HG03135 (cell line): ENCODE data around the gene KRT15.

Source experiments
- ATAC-seq: cut with Tn5 transposase; IDR thresholded peaks from one replicate; pipeline ENCODE4 v1.9.1; 2021; ENCODE audit warnings: mild to moderate bottlenecking, moderate library complexity; ENCODE audit not compliant: unreplicated experiment

Gene KRT15

GRCh38 chr17:41518789-41519449 is at the start of gene KRT15:
Gene KRT15, minus strand, starts transcription at chr17:41518890. Its CDS starts 63 bp downstream, at chr17:41518827.
- ATAC-seq = no peak

GRCh38 chr17:41567317-41567716 is 48.6 kb upstream of the KRT15 start:
- no peak for ATAC-seq

GRCh38 chr17:41565338-41565737 is 46.6 kb upstream of the KRT15 start:
- no peak for ATAC-seq

GRCh38 chr17:41563607-41564170 is 45.0 kb upstream of the KRT15 start:
- ATAC-seq = no peak

- no peak for ATAC-seq
Measured at GRCh38 chr17:41561554-41561953, 42.9 kb upstream of the KRT15 start.

- ATAC-seq = no peak
Measured at GRCh38 chr17:41559548-41559947, 40.9 kb upstream of the KRT15 start.

- no peak for ATAC-seq
Measured at GRCh38 chr17:41556931-41557330, 38.2 kb upstream of the KRT15 start.

GRCh38 chr17:41556306-41556705 is 37.6 kb upstream of the KRT15 start:
- no peak for ATAC-seq

GRCh38 chr17:41555105-41555887 is 36.6 kb upstream of the KRT15 start:
- ATAC-seq = no peak

GRCh38 chr17:41553987-41554680 is 35.4 kb upstream of the KRT15 start:
- no peak for ATAC-seq

GRCh38 chr17:41553176-41553575 is 34.5 kb upstream of the KRT15 start:
- no peak for ATAC-seq

- ATAC-seq = no peak
Measured at GRCh38 chr17:41552455-41552854, 33.8 kb upstream of the KRT15 start.

- ATAC-seq = no peak
Measured at GRCh38 chr17:41551365-41551764, 32.7 kb upstream of the KRT15 start.

- no peak for ATAC-seq
Measured at GRCh38 chr17:41549596-41550039, 30.9 kb upstream of the KRT15 start.

GRCh38 chr17:41548844-41549595 is 30.3 kb upstream of the KRT15 start:
- ATAC-seq = no peak

GRCh38 chr17:41547921-41548843 is 29.5 kb upstream of the KRT15 start:
- no peak for ATAC-seq

GRCh38 chr17:41547378-41547841 is 28.7 kb upstream of the KRT15 start:
- no peak for ATAC-seq

- no peak for ATAC-seq
Measured at GRCh38 chr17:41546819-41547218, 28.1 kb upstream of the KRT15 start.

GRCh38 chr17:41545829-41546410 is 27.2 kb upstream of the KRT15 start:
- ATAC-seq = no peak
